HCT116 (cell line): ENCODE data around the gene DEFB123. TPM values are rescaled to one million over a fixed set of nuclear protein-coding genes. Genes with fewer than 3 reads are reported as not detected.

Experiments used
- ATAC-seq: fragments of 200-7000 bp; cut with Tn5 transposase; 2 replicates; pipeline ENCODE4 v1.9.1; 2020; ENCODE audit warnings: mild to moderate bottlenecking, moderate library complexity
- BruUV-seq: library from RNA; stranded (reverse); fragments of 400-500 nt; replicated peaks from 2 replicates; lab custom pipeline; 2021; lab: Mats Ljungman, UMichigan
- CTCF ChIA-PET: fragments of 300-600 bp; sonication (Branson Sonifier 250); formaldehyde crosslinking; loops from one replicate; lab custom pipeline; 2021; ENCODE audit warnings: antibody characterized with exemption; lab: Charles Lee
- POLR2A ChIA-PET: fragments of 300-600, 350-600 bp; sonication (Branson Sonifier 250); formaldehyde crosslinking; loops from one replicate; lab custom pipeline; 2021; ENCODE audit warnings: antibody characterized with exemption; lab: Charles Lee
- RAD21 ChIA-PET, 2 experiments: fragments of 300-600 bp; sonication (Branson Sonifier 250); formaldehyde crosslinking; loops; one replicate each; lab custom pipeline; 2023; ENCODE audit warnings: low total read pairs in 2 of 2; ENCODE audit not compliant: uncharacterized antibody in 2 of 2, unreplicated experiment in 2 of 2, low non-redundant PET in 1 of 2; lab: Charles Lee
- DNase-seq: peaks from one replicate; pipeline ENCODE4 v3.0.0-alpha.2; 2010; ENCODE audit warnings: low read depth, low spot score
- H2AFZ ChIP-seq: fragments of 200-600 bp; shearing (Covaris generic), sonication (generic); 2 replicates; pipeline ENCODE4 v1.6.1; 2017; ENCODE audit warnings: low read depth, mixed run types, mixed read lengths, antibody characterized with exemption, low read length; ENCODE audit not compliant: poor library complexity, severe bottlenecking
- H3K27ac ChIP-seq: 2 replicates; pipeline ENCODE4 v1.5.1; 2012; ENCODE audit warnings: low read depth, low read length
- H3K27me3 ChIP-seq: fragments of 200-600 bp; sonication (generic); 2 replicates; pipeline ENCODE4 v1.6.1; 2016; ENCODE audit warnings: mixed run types, low read length, mixed read lengths; ENCODE audit not compliant: insufficient read depth
- H3K36me3 ChIP-seq, 2 experiments: fragments of 200-500 bp in 1 of 2; fragments of 200-600 bp in 1 of 2; sonication (Bioruptor generic) in 1 of 2; sonication (generic) in 1 of 2; 2 replicates each; pipeline versions ENCODE4 v1.5.1 to v1.6.1; 2014 to 2016; ENCODE audit warnings: low read length in 2 of 2, inconsistent platforms in 1 of 2, mixed read lengths in 1 of 2, mixed run types in 1 of 2; ENCODE audit not compliant: insufficient read depth in 2 of 2, control insufficient read depth in 1 of 2
- H3K4me1 ChIP-seq, 2 experiments: fragments of 200-600 bp in 1 of 2; sonication (generic) in 1 of 2; 2 replicates each; pipeline versions ENCODE4 v1.5.1 to v1.6.1; 2012 to 2017; ENCODE audit warnings: low read length in 2 of 2, inconsistent platforms in 1 of 2, mild to moderate bottlenecking in 1 of 2, mixed read lengths in 1 of 2, mixed run types in 1 of 2, moderate library complexity in 1 of 2; ENCODE audit not compliant: insufficient read depth in 2 of 2, control insufficient read depth in 1 of 2
- H3K4me2 ChIP-seq: fragments of 200-600 bp; sonication (generic); 2 replicates; pipeline ENCODE4 v1.6.1; 2017; ENCODE audit warnings: mixed run types, low read length, mixed read lengths
- H3K4me3 ChIP-seq, 2 experiments: fragments of 200-600 bp in 1 of 2; sonication (generic) in 1 of 2; replicated peaks in 1 of 2; 2 replicates each; pipeline ENCODE4 v1.5.1; 2011 to 2016; ENCODE audit warnings: low read length in 2 of 2, control low read depth in 1 of 2, low read depth in 1 of 2, mild to moderate bottlenecking in 1 of 2, mixed read lengths in 1 of 2, mixed run types in 1 of 2
- H3K79me2 ChIP-seq: fragments of 200-600 bp; sonication (generic); 2 replicates; pipeline ENCODE4 v1.6.1; 2017; ENCODE audit warnings: mild to moderate bottlenecking, mixed run types, low read length, moderate library complexity, mixed read lengths; ENCODE audit not compliant: insufficient read depth
- H3K9ac ChIP-seq: fragments of 200-600 bp; sonication (generic); 2 replicates; pipeline ENCODE4 v1.6.1; 2016; ENCODE audit warnings: low read length, mixed read lengths
- H3K9me2 ChIP-seq: fragments of 200-600 bp; sonication (generic), shearing (Covaris generic); 2 replicates; pipeline ENCODE4 v1.6.1; 2017; ENCODE audit warnings: mixed run types, mild to moderate bottlenecking, moderate library complexity; ENCODE audit not compliant: insufficient read depth
- H3K9me3 ChIP-seq, 2 experiments: fragments of 200-500 bp in 1 of 2; fragments of 200-600 bp in 1 of 2; sonication (Bioruptor generic) in 1 of 2; sonication (generic) in 1 of 2; 2 replicates each; pipeline ENCODE4 v1.6.1; 2014 to 2017; ENCODE audit warnings: low read length in 2 of 2, mixed read lengths in 2 of 2, inconsistent platforms in 1 of 2, low read depth in 1 of 2, mild to moderate bottlenecking in 1 of 2, mixed run types in 1 of 2, moderate library complexity in 1 of 2; ENCODE audit not compliant: control insufficient read depth in 1 of 2, insufficient read depth in 1 of 2
- H4K20me1 ChIP-seq: fragments of 200-600 bp; sonication (generic), shearing (Covaris generic); 2 replicates; pipeline ENCODE4 v1.6.1; 2017; ENCODE audit warnings: mixed run types, mild to moderate bottlenecking, moderate library complexity; ENCODE audit not compliant: insufficient read depth
- CTCF ChIP-seq, 3 experiments: fragments of 200-600 bp in 1 of 3; sonication (generic) in 1 of 3; IDR thresholded peaks in 2 of 3; conservative IDR thresholded peaks in 1 of 3; 2 replicates each; pipeline ENCODE4 v1.5.1; 2012 to 2017; ENCODE audit warnings: low read depth in 2 of 3, low read length in 2 of 3, antibody characterized with exemption in 1 of 3, borderline replicate concordance in 1 of 3, control low read depth in 1 of 3, mild to moderate bottlenecking in 1 of 3, mixed read lengths in 1 of 3, mixed run types in 1 of 3, moderate library complexity in 1 of 3; ENCODE audit not compliant: insufficient read depth in 1 of 3
- EGR1 ChIP-seq: IDR thresholded peaks from 2 replicates; pipeline ENCODE4 v1.6.1; 2012; ENCODE audit warnings: low read depth
- ELF1 ChIP-seq: IDR thresholded peaks from 2 replicates; pipeline ENCODE4 v1.6.1; 2012; ENCODE audit warnings: low read depth, borderline replicate concordance
- EZH2 ChIP-seq: fragments of 200-600 bp; sonication (generic); IDR thresholded peaks from 2 replicates; pipeline ENCODE4 v1.6.1; 2017; ENCODE audit warnings: antibody characterized with exemption, mixed run types
- EZH2phosphoT487 ChIP-seq: fragments of 200-600 bp; IDR thresholded peaks from 2 replicates; pipeline ENCODE4 v1.6.1; 2018; ENCODE audit warnings: antibody characterized with exemption, borderline replicate concordance
- FOSL1 ChIP-seq: IDR thresholded peaks from 2 replicates; pipeline ENCODE4 v1.6.1; 2012; ENCODE audit warnings: low read depth
- JUND ChIP-seq: IDR thresholded peaks from 2 replicates; pipeline ENCODE4 v1.6.1; 2012
- RAD21 ChIP-seq: IDR thresholded peaks from 2 replicates; pipeline ENCODE4 v1.6.1; 2012; ENCODE audit warnings: low read depth, mild to moderate bottlenecking
- REST ChIP-seq: IDR thresholded peaks from 2 replicates; pipeline ENCODE4 v1.6.1; 2012; ENCODE audit warnings: low read depth
- ZBTB33 ChIP-seq: IDR thresholded peaks from 2 replicates; pipeline ENCODE4 v1.6.1; 2011; ENCODE audit warnings: mild to moderate bottlenecking, low read length, moderate library complexity; ENCODE audit not compliant: insufficient replicate concordance; ENCODE audit errors: extremely low read depth
- ZFX ChIP-seq: fragments of 450-650 bp; IDR thresholded peaks from 2 replicates; pipeline ENCODE4 v1.6.1; 2017
- ZNF274 ChIP-seq: fragments of 200-500 bp; sonication (Bioruptor generic); IDR thresholded peaks from 2 replicates; pipeline ENCODE4 v1.6.1; 2014; ENCODE audit warnings: mild to moderate bottlenecking, low read depth, low read length, inconsistent platforms
- intact Hi-C: fragments of 100-400 bp; cut with micrococcal nuclease; formaldehyde crosslinking; loops from 2 replicates; pipeline ENCODE4 v1.10.0; 2022
- total RNA-seq: library from RNA; stranded (reverse); gene quantifications from one replicate; pipeline ENCODE4 v1.2.1, GENCODE V29; 2021; ENCODE audit not compliant: unreplicated experiment

The DEFB123 gene
- total RNA-seq, 1 experiment from 2014 or later = not detected

GRCh38 chr20:31449511-31450414, 9.3 kb downstream of the DEFB123 start:
- no peaks in the 10 kb centered on the region for H3K9me2 ChIP-seq
- ChIA-PET POLR2A (no interaction called here), CTCF (interaction anchor here (1.5 to 2.2 kb wide), 2 partner anchors 9 to 37 kb away, joined by 4 to 10 read pairs; partner anchors contain the start of gene DEFB123), RAD21 (no interaction called here)
- H4K20me1 ChIP-seq = no peaks in the 10 kb centered on the region
- DNase-seq (no peak), ATAC-seq (no peak)
- H3K79me2 ChIP-seq = no peaks in the 10 kb centered on the region
- no peaks in the 10 kb centered on the region for H3K9me3 ChIP-seq
- no TSS peak for BruUV-seq
- no peak overlapping the region for H3K4me2 ChIP-seq
- no peak overlapping the region for H3K27ac ChIP-seq
- no peaks in the 10 kb centered on the region for H3K36me3 ChIP-seq
- no peak overlapping the region for H3K4me3 ChIP-seq
- no peak overlapping the region for H3K9ac ChIP-seq
- TF ChIP-seq EZH2 (no peak), ZBTB33 (no peak), JUND (no peak), ZNF274 (no peak), ZFX (no peak), FOSL1 (no peak), RAD21 (no peak), REST (no peak), CTCF (IDR thresholded peaks at IDR 0.05 in 2 of 3, conservative IDR thresholded peaks at IDR 0.05 in 1 of 3; ENCODE audit: borderline replicate concordance in 1 of 3, insufficient read depth in 1 of 3, low read depth in 2 of 3, low read length in 2 of 3) (no peak), EZH2phosphoT487 (no peak), EGR1 (no peak), ELF1 (no peak)
- TF ChIP-seq, all 23 proteins: peak for 0
- intact Hi-C loops = loop anchor here (5.0 kb wide), 1 partner anchor 163 kb away; no protein-coding TSS in a partner anchor
- H2AFZ ChIP-seq = no peak overlapping the region
- H3K27me3 ChIP-seq = no peaks in the 10 kb centered on the region
- H3K4me1 ChIP-seq = no peaks in the 10 kb centered on the region
